ENCODE data around the gene IGF2BP2.
"Not testable (repeated sequence)": the region's sequence is repeated elsewhere in the genome, so short reads cannot be mapped to it uniquely, and the experiment has no call there.

The IGF2BP2 gene

GRCh38 chr3:185797993-185798830 is 26.6 kb downstream of the IGF2BP2 start:
- DNase-seq (ENCODE audit: low read depth) = no peak

- no peak for DNase-seq (ENCODE audit: low read depth)
These were observed 27.5 kb downstream of the IGF2BP2 start for GRCh38 chr3:185797108-185797881.

GRCh38 chr3:185796431-185797107 is 28.3 kb downstream of the IGF2BP2 start:
- DNase-seq (ENCODE audit: low read depth) = no peak

GRCh38 chr3:185793381-185793780 is 31.5 kb downstream of the IGF2BP2 start:
- DNase-seq (ENCODE audit: low read depth) = no peak

GRCh38 chr3:185792955-185793354 is 31.9 kb downstream of the IGF2BP2 start:
- no peak for DNase-seq (ENCODE audit: low read depth)

GRCh38 chr3:185789891-185790830 is 34.7 kb downstream of the IGF2BP2 start:
- no peak for DNase-seq (ENCODE audit: low read depth)

GRCh38 chr3:185789134-185789533 is 35.7 kb downstream of the IGF2BP2 start:
- no peak for DNase-seq (ENCODE audit: low read depth)

GRCh38 chr3:185788292-185788691 is 36.5 kb downstream of the IGF2BP2 start:
- no peak for DNase-seq (ENCODE audit: low read depth)

- no peak for DNase-seq (ENCODE audit: low read depth)
These were observed 37.6 kb downstream of the IGF2BP2 start for GRCh38 chr3:185786956-185787877.

GRCh38 chr3:185786258-185786657 is 38.6 kb downstream of the IGF2BP2 start:
- DNase-seq (ENCODE audit: low read depth) = not testable (repeated sequence)

GRCh38 chr3:185784317-185784716 is 40.5 kb downstream of the IGF2BP2 start:
- DNase-seq (ENCODE audit: low read depth) = no peak

- no peak for DNase-seq (ENCODE audit: low read depth)
These were observed 43.1 kb downstream of the IGF2BP2 start for GRCh38 chr3:185781759-185782158.

GRCh38 chr3:185779461-185779860 is 45.4 kb downstream of the IGF2BP2 start:
- DNase-seq (ENCODE audit: low read depth) = no peak

GRCh38 chr3:185778821-185779220 is 46.0 kb downstream of the IGF2BP2 start:
- no peak for DNase-seq (ENCODE audit: low read depth)

- DNase-seq (ENCODE audit: low read depth) = no peak
These were observed 46.7 kb downstream of the IGF2BP2 start for GRCh38 chr3:185778094-185778493.

- DNase-seq (ENCODE audit: low read depth) = no peak
These were observed 54.7 kb downstream of the IGF2BP2 start for GRCh38 chr3:185770109-185770508.

GRCh38 chr3:185768578-185768982 is 56.3 kb downstream of the IGF2BP2 start:
- peak; percentile 3 for DNase-seq (ENCODE audit: low read depth)

- DNase-seq (ENCODE audit: low read depth) = no peak
These were observed 57.7 kb downstream of the IGF2BP2 start for GRCh38 chr3:185767002-185767688.

- DNase-seq (ENCODE audit: low read depth) = no peak
These were observed 58.4 kb downstream of the IGF2BP2 start for GRCh38 chr3:185766329-185767001.

Data from activated T-cell treated with anti-CD3 and anti-CD28 coated beads for 1 hour (primary cell).